ENCODE data around the gene TPCN2.
"Not testable (repeated sequence)": the region's sequence is repeated elsewhere in the genome, so short reads cannot be mapped to it uniquely, and the experiment has no call there.

TPCN2 gene

DNA sequence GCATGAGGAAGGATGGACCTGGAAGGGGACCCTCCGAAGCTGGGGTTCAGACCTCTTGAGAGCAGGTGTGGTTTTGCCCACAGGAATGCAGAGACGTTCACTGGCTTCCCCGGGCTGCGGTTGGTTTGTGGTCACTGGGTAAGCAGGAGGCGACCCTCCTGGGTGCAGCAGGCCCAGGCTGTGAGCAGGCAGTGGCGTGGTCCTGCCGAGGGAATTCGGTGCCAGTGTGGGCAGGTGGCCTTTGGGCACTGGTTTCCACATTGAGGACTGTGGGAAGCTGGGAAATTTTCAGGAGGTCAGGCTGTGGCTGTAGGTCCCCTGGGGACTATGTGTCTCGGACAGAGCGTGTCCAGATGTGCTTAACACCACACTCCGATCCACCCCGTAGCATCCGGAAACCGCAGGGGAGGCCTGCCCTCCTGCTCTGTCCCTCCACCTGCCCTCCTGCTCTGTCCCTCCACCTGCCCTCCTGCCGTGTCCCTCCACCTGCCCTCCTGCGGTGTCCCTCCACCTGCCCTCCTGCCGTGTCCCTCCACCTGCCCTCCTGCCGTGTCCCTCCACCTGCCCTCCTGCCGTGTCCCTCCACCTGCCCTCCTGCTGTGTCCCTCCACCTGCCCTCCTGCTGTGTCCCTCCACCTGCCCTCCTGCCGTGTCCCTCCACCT, 27.5 kb downstream of the TPCN2 start:
- peak; percentile 38 for DNase-seq
- Histone ChIP-seq H3K27me3 (replicated peaks) (no peaks in the 10 kb centered on the region), H3K27ac (peak overlapping the region; percentile 67), H3K36me3 (replicated peaks) (peaks cover 6% of the 10 kb centered on the region), H3K4me3 (ENCODE audit: low read depth, low read length) (no peak overlapping the region)
- in situ Hi-C loops (cut with HindIII; ENCODE audit: low pct_ligation_motif_present, low sequenced_read_pairs) = no loop called here
- TF ChIP-seq, protein P1, sequence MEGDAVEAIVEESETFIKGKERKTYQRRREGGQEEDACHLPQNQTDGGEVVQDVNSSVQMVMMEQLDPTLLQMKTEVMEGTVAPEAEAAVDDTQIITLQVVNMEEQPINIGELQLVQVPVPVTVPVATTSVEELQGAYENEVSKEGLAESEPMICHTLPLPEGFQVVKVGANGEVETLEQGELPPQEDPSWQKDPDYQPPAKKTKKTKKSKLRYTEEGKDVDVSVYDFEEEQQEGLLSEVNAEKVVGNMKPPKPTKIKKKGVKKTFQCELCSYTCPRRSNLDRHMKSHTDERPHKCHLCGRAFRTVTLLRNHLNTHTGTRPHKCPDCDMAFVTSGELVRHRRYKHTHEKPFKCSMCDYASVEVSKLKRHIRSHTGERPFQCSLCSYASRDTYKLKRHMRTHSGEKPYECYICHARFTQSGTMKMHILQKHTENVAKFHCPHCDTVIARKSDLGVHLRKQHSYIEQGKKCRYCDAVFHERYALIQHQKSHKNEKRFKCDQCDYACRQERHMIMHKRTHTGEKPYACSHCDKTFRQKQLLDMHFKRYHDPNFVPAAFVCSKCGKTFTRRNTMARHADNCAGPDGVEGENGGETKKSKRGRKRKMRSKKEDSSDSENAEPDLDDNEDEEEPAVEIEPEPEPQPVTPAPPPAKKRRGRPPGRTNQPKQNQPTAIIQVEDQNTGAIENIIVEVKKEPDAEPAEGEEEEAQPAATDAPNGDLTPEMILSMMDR (IDR thresholded peaks at IDR 0.05; ENCODE audit: low read depth, low read length, missing control alignments) = no peak

DNA sequence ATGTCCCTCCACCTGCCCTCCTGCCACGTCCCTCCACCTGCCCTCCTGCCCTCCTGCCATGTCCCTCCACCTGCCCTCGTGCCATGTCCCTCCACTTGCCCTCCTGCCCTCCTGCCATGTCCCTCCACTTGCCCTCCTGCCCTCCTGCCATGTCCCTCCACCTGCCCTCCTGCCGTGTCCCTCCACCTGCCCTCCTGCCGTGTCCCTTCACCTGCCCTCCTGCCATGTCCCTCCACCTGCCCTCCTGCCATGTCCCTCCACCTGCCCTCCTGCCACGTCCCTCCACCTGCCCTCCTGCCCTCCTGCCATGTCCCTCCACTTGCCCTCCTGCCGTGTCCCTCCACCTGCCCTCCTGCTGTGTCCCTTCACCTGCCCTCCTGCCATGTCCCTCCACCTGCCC, 28.2 kb downstream of the TPCN2 start:
- H3K4me3 ChIP-seq (ENCODE audit: low read depth, low read length); H3K36me3 ChIP-seq (replicated peaks); DNase-seq; H3K27me3 ChIP-seq (replicated peaks); H3K27ac ChIP-seq; in situ Hi-C loops (cut with HindIII; ENCODE audit: low pct_ligation_motif_present, low sequenced_read_pairs): not testable (repeated sequence)

DNA sequence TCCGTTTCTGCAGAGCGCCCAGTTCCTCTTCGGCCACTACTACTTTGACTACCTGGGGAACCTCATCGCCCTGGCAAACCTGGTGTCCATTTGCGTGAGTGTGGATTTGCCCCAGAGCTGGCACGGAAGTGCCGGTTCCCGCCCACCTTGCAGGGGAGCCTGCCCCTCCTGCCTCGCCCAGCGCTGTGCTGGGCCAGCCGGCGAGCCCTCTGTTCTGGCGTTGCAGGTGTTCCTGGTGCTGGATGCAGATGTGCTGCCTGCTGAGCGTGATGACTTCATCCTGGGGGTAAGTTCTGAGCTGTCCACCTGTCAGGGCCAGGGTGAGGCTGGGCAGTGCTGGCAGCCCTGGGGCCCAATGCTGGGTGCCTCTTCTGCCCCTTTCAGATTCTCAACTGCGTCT, 29.8 kb downstream of the TPCN2 start:
- TF ChIP-seq, protein P1 (IDR thresholded peaks at IDR 0.05; ENCODE audit: low read depth, low read length, missing control alignments) = no peak
- no peaks in the 10 kb centered on the region for H3K27me3 ChIP-seq (replicated peaks)
- H3K36me3 ChIP-seq (replicated peaks) = peaks cover 8% of the 10 kb centered on the region
- DNase-seq = no peak
- H3K27ac ChIP-seq = no peak overlapping the region
- H3K4me3 ChIP-seq (ENCODE audit: low read depth, low read length) = no peak overlapping the region
- in situ Hi-C loops (cut with HindIII; ENCODE audit: low pct_ligation_motif_present, low sequenced_read_pairs) = no loop called here

DNA sequence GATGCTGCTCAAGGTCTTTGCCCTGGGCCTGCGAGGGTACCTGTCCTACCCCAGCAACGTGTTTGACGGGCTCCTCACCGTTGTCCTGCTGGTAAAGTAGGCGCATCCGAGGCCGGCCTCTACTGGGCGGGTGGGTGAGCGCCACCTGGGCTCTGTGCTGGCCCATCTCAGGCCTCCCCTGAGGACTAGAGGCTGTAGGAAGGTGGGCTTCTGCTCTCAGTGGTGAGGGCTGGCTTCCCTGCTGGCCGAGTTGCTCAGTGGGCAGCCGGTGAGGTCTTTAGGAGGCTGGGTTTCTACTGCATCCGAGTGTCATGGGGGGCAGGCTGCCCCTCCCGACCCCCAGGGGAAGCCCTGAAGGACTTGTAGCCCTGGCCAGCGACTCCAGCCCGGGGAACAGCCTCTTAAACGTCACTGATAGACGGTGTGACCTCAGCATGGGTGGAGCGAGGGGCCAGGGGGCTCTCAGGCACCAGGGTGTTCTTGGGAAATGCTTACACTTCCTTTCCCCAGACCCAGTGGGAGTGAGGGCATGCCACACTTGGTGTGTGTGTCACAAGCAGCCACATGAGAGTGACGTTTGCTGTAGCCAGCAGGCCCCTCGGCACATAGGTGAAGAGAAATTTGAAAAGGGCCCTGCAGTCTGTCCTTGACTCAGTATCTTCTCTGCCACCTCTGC, 30.3 kb downstream of the TPCN2 start:
- in situ Hi-C loops (cut with HindIII; ENCODE audit: low pct_ligation_motif_present, low sequenced_read_pairs) = no loop called here
- Histone ChIP-seq H3K27ac (no peak overlapping the region), H3K27me3 (replicated peaks) (no peaks in the 10 kb centered on the region), H3K4me3 (ENCODE audit: low read depth, low read length) (no peak overlapping the region), H3K36me3 (replicated peaks) (peaks cover 8% of the 10 kb centered on the region)
- no peak for DNase-seq
- TF ChIP-seq, protein P1 (IDR thresholded peaks at IDR 0.05; ENCODE audit: low read depth, low read length, missing control alignments) = no peak

- no peak for DNase-seq
- TF ChIP-seq, protein P1 (IDR thresholded peaks at IDR 0.05; ENCODE audit: low read depth, low read length, missing control alignments) = no peak
- H3K36me3 ChIP-seq (replicated peaks) = peaks cover 8% of the 10 kb centered on the region
- H3K4me3 ChIP-seq (ENCODE audit: low read depth, low read length) = no peak overlapping the region
- H3K27ac ChIP-seq = no peak overlapping the region
- in situ Hi-C loops (cut with HindIII; ENCODE audit: low pct_ligation_motif_present, low sequenced_read_pairs) = no loop called here
- H3K27me3 ChIP-seq (replicated peaks) = no peaks in the 10 kb centered on the region
Measured at GRCh38 chr11:69079661-69080256, 31.0 kb downstream of the TPCN2 start.

- in situ Hi-C loops (cut with HindIII; ENCODE audit: low pct_ligation_motif_present, low sequenced_read_pairs) = no loop called here
- H3K36me3 ChIP-seq (replicated peaks) = peaks cover 8% of the 10 kb centered on the region
- DNase-seq = peak; percentile 29
- TF ChIP-seq, protein P1 (IDR thresholded peaks at IDR 0.05; ENCODE audit: low read depth, low read length, missing control alignments) = no peak
- no peaks in the 10 kb centered on the region for H3K27me3 ChIP-seq (replicated peaks)
- no peak overlapping the region for H3K27ac ChIP-seq
- no peak overlapping the region for H3K4me3 ChIP-seq (ENCODE audit: low read depth, low read length)
Measured at GRCh38 chr11:69080257-69080995, 31.7 kb downstream of the TPCN2 start.
